Psoas muscle (tissue), 8 donors: ENCODE measurements around the gene MAP4K4. TPM values are rescaled to one million over a fixed set of nuclear protein-coding genes. Genes with fewer than 3 reads are reported as not detected.

ENCODE experiments used
- ATAC-seq, 4 donors: fragments of 200-7000 bp; cut with Tn5 transposase; one replicate each; pipeline ENCODE4 v1.9.1; 2020; ENCODE audit warnings: moderate library complexity in 3 of 4, mild to moderate bottlenecking in 2 of 4
- DNase-seq, 2 donors: peaks; one replicate each; pipeline ENCODE4 v3.0.0-alpha.2; 2020
- H3K27ac ChIP-seq: fragments of 200-600 bp; one replicate; pipeline ENCODE4 v1.8.0; 2022
- H3K27me3 ChIP-seq, 3 donors: fragments of 200-600 bp in 1 of 3; one replicate each; pipeline versions ENCODE4 v1.6.1 to v1.8.0; 2013 to 2022; ENCODE audit warnings: low read length in 2 of 3, mild to moderate bottlenecking in 2 of 3, moderate library complexity in 1 of 3; ENCODE audit not compliant: insufficient read depth in 3 of 3
- H3K36me3 ChIP-seq, 2 donors: fragments of 200-600 bp in 1 of 2; one replicate each; pipeline versions ENCODE4 v1.6.1 to v1.8.0; 2013 to 2022; ENCODE audit warnings: low read depth in 1 of 2, mild to moderate bottlenecking in 1 of 2, moderate library complexity in 1 of 2; ENCODE audit not compliant: insufficient read depth in 1 of 2
- H3K4me1 ChIP-seq: fragments of 200-600 bp; one replicate; pipeline ENCODE4 v1.8.0; 2022
- H3K4me3 ChIP-seq: fragments of 200-600 bp; one replicate; pipeline ENCODE4 v1.8.0; 2022; ENCODE audit warnings: mild to moderate bottlenecking
- H3K9me3 ChIP-seq: fragments of 200-600 bp; one replicate; pipeline ENCODE4 v1.8.0; 2022
- WGBS, 3 donors: extraction: QIAGEN DNeasy Blood & Tissue Kit; methylation state at CpG; one replicate each; pipeline versions ENCODE4 v1.1.6 to v1.1.7; 2013; 5-methylcytosine and 5-hydroxymethylcytosine counted together
- intact Hi-C, 2 donors: fragments of 100-400 bp; cut with DNase I; formaldehyde crosslinking; loops; one replicate each; pipeline versions ENCODE4 v1.11.0 to v1.14.2; 2022
- polyA plus RNA-seq, 3 donors: library from polyadenylated mRNA; stranded (reverse); fragments of 200-250 nt; gene quantifications; one replicate each; pipeline ENCODE4 v1.2.3, GENCODE V29; 2013
- total RNA-seq, 4 donors: library from RNA; stranded (reverse); fragmentation: NEBNext Ultra II Directional in 2 of 4; extraction: Animal tissue kit (Norgen Biotek cat#: 25700) in 2 of 4; gene quantifications; one replicate each; pipeline versions ENCODE4 v1.2.1 to v1.2.4, GENCODE V29; 2021 to 2023
- TF ChIP-seq, protein P1 (sequence below): fragments of 200-600 bp; IDR thresholded peaks from one replicate; pipeline ENCODE4 v1.8.0; 2022; ENCODE audit warnings: antibody characterized with exemption
- donor health status: healthy with polysubstance abuse.
- donor health status: DM: no; HTN: no; CAD: no; lungs with moderate emphysema.
- donor health status: Bipolar disorder and iron deficiency.
- donor health status: healthy.
- donor health status: DM: yes; HTN: yes; CAD: no.
- donor health status: DM: no; HTN: no; CAD: no.
- donor health status: DM: no; HTN: no; CAD: no.
- donor health status: DM: yes; HTN: yes; CAD: no.

MAP4K4 gene
- total and polyA plus RNA-seq, 7 donors: 20.1 to 99.9 (median 80.4) TPM

DNA sequence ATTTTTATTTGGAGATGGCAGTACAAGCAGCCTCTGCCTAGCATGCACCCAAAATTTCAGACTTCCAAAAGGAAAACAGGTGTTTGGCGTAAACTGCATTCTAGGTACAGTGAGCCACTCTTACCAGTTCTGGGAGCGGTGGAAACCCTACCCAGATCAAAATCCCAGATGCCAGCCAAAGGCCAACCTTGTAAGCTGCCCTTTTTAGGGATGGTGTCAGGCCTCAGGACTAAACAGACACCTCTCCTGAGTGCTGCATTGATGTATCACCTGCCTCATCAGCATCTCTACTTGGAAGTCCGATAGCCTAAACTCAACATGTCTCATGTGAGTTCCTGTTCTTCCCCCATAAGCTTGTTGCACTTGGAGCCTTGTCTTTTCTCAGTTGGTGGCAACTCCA lies 104.0 kb downstream of the MAP4K4 start:
- TF ChIP-seq, protein P1, sequence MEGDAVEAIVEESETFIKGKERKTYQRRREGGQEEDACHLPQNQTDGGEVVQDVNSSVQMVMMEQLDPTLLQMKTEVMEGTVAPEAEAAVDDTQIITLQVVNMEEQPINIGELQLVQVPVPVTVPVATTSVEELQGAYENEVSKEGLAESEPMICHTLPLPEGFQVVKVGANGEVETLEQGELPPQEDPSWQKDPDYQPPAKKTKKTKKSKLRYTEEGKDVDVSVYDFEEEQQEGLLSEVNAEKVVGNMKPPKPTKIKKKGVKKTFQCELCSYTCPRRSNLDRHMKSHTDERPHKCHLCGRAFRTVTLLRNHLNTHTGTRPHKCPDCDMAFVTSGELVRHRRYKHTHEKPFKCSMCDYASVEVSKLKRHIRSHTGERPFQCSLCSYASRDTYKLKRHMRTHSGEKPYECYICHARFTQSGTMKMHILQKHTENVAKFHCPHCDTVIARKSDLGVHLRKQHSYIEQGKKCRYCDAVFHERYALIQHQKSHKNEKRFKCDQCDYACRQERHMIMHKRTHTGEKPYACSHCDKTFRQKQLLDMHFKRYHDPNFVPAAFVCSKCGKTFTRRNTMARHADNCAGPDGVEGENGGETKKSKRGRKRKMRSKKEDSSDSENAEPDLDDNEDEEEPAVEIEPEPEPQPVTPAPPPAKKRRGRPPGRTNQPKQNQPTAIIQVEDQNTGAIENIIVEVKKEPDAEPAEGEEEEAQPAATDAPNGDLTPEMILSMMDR: no peak
- H3K4me3 ChIP-seq: no peak overlapping the region
- no peaks in the 10 kb centered on the region for H3K36me3 ChIP-seq
- peaks cover 37% of the 10 kb centered on the region for H3K4me1 ChIP-seq
- intact Hi-C loops: no loop called here
- no peaks in the 10 kb centered on the region for H3K9me3 ChIP-seq
- whole genome bisulfite sequencing, 3 donors: 38 to 77% (median 45%) methylated on average over 3 of the region's 3 CpGs
- H3K27ac ChIP-seq: peak overlapping the region; percentile 14
- ATAC-seq (peak; percentile 57 to 90 (median 72)), DNase-seq (no peak)
- no peaks in the 10 kb centered on the region for H3K27me3 ChIP-seq

DNA sequence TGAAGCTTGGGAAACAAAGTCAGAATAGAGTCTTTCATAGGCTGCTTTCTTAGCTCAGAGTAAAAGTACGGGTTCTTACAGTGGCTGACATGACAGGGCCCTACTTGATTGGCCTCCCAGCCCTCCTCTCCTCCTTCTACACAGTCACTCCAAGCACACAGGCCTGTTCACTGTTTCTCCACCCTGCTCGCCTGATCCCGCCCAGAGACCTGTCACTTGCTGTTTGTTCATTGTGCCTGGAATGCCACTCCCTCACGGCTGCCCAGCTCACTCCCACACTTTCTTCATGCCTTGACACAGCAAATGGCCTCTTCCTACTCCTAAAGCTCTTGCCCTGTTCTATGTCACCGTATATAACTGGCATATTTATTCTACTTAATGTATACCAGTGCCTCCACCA lies 104.8 kb downstream of the MAP4K4 start:
- ATAC-seq (no peak), DNase-seq (no peak)
- Histone ChIP-seq H3K9me3 (no peaks in the 10 kb centered on the region), H3K4me3 (no peak overlapping the region), H3K27me3 (no peaks in the 10 kb centered on the region), H3K4me1 (peaks cover 39% of the 10 kb centered on the region), H3K27ac (no peak overlapping the region), H3K36me3 (no peaks in the 10 kb centered on the region)
- WGBS, 3 donors: 91 to 92% (median 91%) methylated on average over 5 of the region's 5 CpGs
- TF ChIP-seq, protein P1: no peak
- intact Hi-C loops: no loop called here

DNA sequence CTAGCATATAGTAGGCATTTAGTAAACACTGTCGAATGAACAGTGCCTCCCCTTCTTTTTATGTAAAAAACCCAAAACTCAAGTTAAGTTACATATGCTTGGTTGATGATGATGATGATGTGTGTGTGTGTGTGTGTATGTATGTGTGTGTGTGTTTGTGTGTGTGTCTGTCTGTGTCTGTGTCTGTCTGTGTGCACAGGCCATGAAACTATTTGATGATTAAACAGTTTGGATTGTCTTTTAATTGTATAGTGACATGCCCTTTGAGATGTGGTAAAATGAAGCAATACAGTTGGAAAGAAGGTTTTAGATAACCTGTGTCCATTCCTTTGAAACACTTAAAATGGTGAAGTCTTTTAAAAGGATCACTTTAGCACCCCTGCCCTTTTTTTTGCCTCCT lies 105.6 kb downstream of the MAP4K4 start:
- Histone ChIP-seq H3K27me3 (no peaks in the 10 kb centered on the region), H3K27ac (no peak overlapping the region), H3K4me3 (no peak overlapping the region), H3K9me3 (no peaks in the 10 kb centered on the region), H3K36me3 (no peaks in the 10 kb centered on the region), H3K4me1 (peaks cover 39% of the 10 kb centered on the region)
- ATAC-seq (no peak), DNase-seq (no peak)
- intact Hi-C loops: no loop called here
- WGBS, 3 donors: 91 to 96% (median 92%) methylated on average over 1 of the region's 1 CpG
- TF ChIP-seq, protein P1: no peak

DNA sequence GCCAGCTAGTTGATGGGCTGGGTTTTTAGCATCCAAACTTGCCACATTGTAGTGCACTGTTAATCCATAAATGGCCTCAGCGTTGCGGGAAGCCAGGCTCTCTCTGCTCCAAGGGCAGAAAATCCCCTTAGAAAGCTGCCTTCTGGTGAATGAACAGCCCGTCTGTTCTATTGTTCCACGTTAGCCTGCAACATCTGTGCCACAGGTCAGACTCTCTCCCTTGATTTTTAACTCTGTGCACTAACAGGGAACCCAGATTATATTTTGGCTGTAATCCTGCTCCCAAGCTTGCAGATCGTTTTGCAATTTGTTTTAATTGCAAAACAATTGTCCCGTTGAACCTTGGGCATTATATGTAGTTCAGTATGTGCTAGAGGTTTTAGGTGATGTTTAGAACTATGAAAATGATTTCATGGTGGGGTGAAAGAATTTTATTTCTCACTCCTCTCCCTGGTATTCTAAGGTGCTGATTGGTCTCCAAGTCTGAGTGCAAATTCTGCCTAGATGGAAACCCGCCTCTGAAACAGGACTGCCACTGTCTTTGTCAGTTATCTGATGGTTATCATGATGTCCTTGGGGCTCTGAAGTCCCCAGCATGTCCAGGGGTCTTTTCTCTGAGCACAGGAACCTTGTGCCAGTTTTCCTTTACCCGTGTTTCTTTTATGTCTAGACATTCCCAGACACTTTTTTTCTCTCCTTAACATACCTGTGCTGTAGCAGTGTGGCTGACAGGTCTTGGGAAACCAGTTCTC lies 106.6 kb downstream of the MAP4K4 start:
- Histone ChIP-seq H3K4me3 (no peak overlapping the region), H3K36me3 (no peaks in the 10 kb centered on the region), H3K27me3 (no peaks in the 10 kb centered on the region), H3K27ac (no peak overlapping the region), H3K4me1 (peaks cover 39% of the 10 kb centered on the region), H3K9me3 (no peaks in the 10 kb centered on the region)
- no peak for ATAC-seq
- WGBS, 3 donors: 42 to 48% (median 45%) methylated on average over 8 of the region's 8 CpGs
- TF ChIP-seq, protein P1: no peak
- intact Hi-C loops: no loop called here
- no peak for DNase-seq
